AML-193 (cell line): ENCODE measurements around the gene KCTD13.
"Not testable (repeated sequence)": the region's sequence is repeated elsewhere in the genome, so short reads cannot be mapped to it uniquely, and the experiment has no call there.

Source experiments
- DNase-seq, 2 experiments: peaks; one replicate each; lab custom pipeline; 2025; lab: John Stamatoyannopoulos, UW

KCTD13 gene

GRCh38 chr16:29878172-29878571 is 47.9 kb downstream of the KCTD13 start:
- no peak for DNase-seq

- no peak for DNase-seq
Measured at GRCh38 chr16:29877266-29877961, 48.6 kb downstream of the KCTD13 start.

- DNase-seq = no peak
Measured at GRCh38 chr16:29876594-29877249, 49.3 kb downstream of the KCTD13 start.

GRCh38 chr16:29876217-29876593 is 49.8 kb downstream of the KCTD13 start:
- DNase-seq = no peak

- DNase-seq = no peak
Measured at GRCh38 chr16:29875206-29875605, 50.8 kb downstream of the KCTD13 start.

- no peak for DNase-seq
Measured at GRCh38 chr16:29873319-29873718, 52.7 kb downstream of the KCTD13 start.

GRCh38 chr16:29871822-29872546 is 54.0 kb downstream of the KCTD13 start:
- DNase-seq = no peak

GRCh38 chr16:29869067-29869466 is 57.0 kb downstream of the KCTD13 start:
- DNase-seq = not testable (repeated sequence)

- DNase-seq = no peak
Measured at GRCh38 chr16:29868396-29869009, 57.5 kb downstream of the KCTD13 start.

- DNase-seq = no peak
Measured at GRCh38 chr16:29864205-29864604, 61.8 kb downstream of the KCTD13 start.

GRCh38 chr16:29863669-29863984 is 62.4 kb downstream of the KCTD13 start:
- DNase-seq = no peak

- peak; percentile 90 to 93 for DNase-seq
Measured at GRCh38 chr16:29862884-29863668, 63.0 kb downstream of the KCTD13 start, which contains the start of gene CDIPT. CDIPT (minus strand) TSS chr16:29863226; CDS start chr16:29862857, 369 bp downstream.

- peak in 1 of 2 experiments; percentile 1 for DNase-seq
Measured at GRCh38 chr16:29862383-29862883, 63.6 kb downstream of the KCTD13 start.

- DNase-seq = no peak
Measured at GRCh38 chr16:29860218-29860617, 65.8 kb downstream of the KCTD13 start.

GRCh38 chr16:29858974-29859373 is 67.1 kb downstream of the KCTD13 start:
- no peak for DNase-seq

GRCh38 chr16:29858149-29858849 is 67.7 kb downstream of the KCTD13 start:
- DNase-seq = no peak

- no peak for DNase-seq
Measured at GRCh38 chr16:29857133-29857760, 68.8 kb downstream of the KCTD13 start.
